Subcutaneous adipose tissue (tissue), 4 donors: ENCODE results near the gene CETN1. TPM values are rescaled to one million over a fixed set of nuclear protein-coding genes. Genes with fewer than 3 reads are reported as not detected.

Experiments
- total RNA-seq, 4 donors: library from RNA; depleted of rRNA; stranded (reverse); fragments of >200 nt; gene quantifications; one replicate each; pipeline ENCODE4 v1.1.0, GENCODE V29; 2016
- TF ChIP-seq, protein P1 (sequence below): fragments of 450-650 bp; IDR thresholded peaks from one replicate; pipeline ENCODE4 v1.5.1; 2016; ENCODE audit warnings: low read depth, mild to moderate bottlenecking, control low read depth, antibody characterized with exemption, moderate library complexity

The CETN1 gene
- total RNA-seq, 4 donors from 2014 or later: not detected

DNA sequence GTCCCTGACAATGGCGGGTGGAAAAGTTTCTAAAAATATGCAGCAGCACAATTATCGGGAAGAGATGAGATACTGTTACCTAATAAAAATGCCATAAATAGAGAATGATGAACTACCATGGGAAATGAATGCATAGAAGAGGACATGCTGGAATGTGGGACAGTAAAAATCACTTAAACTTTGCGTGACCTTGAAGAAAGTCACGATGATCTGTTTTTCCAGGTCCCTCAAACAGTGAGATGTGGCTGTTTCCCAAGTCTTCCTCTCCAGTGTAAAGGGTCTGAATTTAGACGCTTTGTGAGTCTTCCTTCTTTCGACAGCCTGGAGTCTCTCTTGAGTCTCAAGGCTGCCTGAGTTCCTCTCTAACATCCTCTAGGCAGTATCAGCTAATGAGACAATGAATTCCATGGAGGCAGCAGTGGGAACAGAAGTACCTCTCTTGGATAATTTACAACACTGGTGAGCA is 18.0 kb downstream of the CETN1 start:
- TF ChIP-seq, protein P1, sequence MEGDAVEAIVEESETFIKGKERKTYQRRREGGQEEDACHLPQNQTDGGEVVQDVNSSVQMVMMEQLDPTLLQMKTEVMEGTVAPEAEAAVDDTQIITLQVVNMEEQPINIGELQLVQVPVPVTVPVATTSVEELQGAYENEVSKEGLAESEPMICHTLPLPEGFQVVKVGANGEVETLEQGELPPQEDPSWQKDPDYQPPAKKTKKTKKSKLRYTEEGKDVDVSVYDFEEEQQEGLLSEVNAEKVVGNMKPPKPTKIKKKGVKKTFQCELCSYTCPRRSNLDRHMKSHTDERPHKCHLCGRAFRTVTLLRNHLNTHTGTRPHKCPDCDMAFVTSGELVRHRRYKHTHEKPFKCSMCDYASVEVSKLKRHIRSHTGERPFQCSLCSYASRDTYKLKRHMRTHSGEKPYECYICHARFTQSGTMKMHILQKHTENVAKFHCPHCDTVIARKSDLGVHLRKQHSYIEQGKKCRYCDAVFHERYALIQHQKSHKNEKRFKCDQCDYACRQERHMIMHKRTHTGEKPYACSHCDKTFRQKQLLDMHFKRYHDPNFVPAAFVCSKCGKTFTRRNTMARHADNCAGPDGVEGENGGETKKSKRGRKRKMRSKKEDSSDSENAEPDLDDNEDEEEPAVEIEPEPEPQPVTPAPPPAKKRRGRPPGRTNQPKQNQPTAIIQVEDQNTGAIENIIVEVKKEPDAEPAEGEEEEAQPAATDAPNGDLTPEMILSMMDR: no peak

DNA sequence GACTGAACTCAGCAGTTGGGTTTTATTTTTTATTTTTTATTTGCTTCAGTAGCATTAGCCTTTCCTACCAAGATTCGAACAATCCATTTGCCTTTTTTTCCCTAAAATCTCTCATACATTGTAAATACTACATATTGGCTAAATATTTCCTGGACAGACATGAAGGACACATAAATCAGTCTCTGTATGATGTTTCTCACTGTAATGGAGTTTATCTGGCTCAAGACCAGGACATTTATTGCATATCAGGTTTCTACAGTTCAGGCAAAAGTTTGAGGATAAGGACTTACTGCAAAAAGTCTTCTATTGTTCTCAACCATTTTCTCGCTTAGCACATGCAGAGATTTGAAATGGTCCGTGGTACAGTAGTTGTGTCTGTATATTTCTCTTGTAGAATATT is 19.9 kb downstream of the CETN1 start:
- TF ChIP-seq, protein P1: no peak

DNA sequence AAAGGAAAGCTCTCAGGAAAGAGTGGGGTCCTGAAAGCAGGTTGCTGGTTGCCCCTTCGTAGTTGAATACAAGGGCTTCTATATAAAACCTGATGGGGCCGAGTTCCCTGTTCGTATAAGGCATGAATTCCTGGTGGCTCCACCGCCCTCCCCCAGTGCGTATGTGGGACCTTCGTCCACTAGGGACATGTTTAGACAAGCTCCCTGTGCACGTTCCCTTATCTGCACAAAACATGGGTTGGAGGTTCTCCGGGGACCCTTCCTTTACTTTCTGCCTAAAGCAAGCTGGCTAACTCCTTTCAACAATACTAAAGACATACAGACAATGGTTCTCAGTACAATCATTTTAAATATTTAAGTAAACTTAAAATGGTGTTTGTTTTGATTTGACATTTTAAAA is 24.6 kb downstream of the CETN1 start:
- TF ChIP-seq, protein P1: no peak

DNA sequence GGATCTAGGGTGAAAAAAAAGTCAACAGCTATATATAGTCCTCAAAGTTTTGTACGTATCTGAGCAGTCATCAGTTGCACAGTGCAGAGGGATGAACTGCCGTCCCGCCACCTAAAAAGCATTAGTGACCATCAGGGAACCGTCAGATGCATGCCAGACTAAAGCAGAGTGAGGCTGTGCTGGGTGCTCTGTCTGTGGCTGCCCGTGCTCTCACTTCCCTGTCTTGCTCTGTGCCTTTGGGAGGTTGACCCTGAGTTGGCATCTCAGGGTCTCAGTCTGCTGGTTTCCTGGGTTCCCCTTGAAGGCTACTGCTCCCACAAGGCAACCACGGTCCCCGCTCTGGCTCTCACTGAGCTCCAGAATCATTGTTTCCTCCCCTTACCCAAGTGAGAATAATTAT is 27.8 kb downstream of the CETN1 start:
- TF ChIP-seq, protein P1: no peak

DNA sequence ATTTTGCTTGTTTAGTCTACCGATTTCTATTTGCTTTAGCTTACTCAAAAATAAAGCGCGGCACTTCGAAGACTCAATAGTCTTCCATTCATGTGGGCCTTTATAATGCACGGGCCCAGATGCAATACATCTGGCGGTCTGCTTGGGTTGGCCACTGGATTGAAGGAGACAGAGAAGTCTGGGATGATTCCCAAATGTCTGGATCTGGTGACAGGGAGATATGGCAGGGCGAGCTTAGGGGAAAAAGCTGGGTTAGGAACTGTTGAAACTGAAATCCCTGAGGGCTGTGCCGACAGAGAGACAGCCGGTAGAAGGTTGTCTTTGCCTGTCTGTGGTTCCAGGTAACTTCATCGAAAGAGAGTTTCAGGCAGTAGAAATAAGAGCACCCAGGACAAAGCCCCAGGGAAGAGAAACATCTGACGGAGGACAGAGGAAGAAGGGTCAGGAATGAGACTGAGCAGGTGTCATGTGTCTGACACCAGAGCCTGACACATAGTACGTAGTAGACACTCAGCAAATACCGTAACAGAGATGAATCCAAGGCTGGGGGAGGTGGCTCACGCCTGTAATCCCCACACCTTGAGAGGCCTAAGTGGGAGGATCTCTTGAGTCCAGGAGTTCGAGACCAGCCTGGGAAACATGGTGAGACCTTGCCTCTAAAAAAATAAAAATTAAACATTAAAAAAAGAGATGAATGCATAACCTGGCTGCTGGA is 30.2 kb downstream of the CETN1 start:
- TF ChIP-seq, protein P1: no peak

DNA sequence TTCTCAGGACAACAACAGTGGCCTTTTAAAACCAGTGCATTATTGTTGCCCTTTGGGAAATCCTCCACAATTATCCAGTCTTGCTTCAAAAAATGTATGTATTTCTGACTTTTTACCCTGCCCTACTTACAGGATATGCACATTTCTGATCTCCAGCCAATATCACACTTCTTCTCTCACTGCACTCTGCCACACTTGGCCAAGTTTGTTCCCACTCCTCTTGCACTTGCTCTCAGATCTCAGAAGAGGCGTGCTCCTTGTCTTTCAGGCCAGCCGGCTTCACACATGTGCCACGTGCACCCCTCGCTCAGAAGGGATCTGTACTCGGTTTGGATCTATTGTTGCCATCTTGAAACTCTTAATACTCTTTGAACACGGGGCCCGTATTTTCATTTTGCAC is 32.0 kb downstream of the CETN1 start:
- TF ChIP-seq, protein P1: no peak

DNA sequence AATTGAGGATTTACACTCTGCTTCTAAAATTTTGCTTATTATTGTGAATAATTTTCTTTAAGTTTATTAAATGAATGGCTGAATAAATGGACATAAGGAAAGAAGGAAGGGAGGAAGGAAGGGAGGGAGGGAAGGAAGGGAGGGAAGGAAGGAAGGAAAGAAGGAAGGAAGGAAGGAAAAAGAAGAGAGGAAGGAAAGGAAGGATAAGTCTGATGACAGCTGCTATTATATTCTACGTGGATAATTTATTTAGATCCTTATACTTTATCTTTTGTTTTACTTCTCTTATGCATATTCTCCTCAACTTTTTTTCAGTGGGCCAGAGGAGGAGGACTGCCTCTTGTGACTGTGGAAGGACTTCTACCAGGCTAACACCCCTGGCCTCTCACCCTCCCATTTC is 34.0 kb downstream of the CETN1 start:
- TF ChIP-seq, protein P1: no peak
